ENCODE data around the gene SPATS2.

SPATS2 gene

GRCh38 chr12:49358483-49359141 is 8.7 kb upstream of the SPATS2 start:
- TF ChIP-seq SUZ12 (IDR thresholded peaks at IDR 0.05; ENCODE audit: extremely low read depth, insufficient read depth, insufficient read length), result no peak
- TF ChIP-seq ZNF274 (IDR thresholded peaks at IDR 0.05; ENCODE audit: low read depth, low read length), result no peak
- TF ChIP-seq YY1 (IDR thresholded peaks at IDR 0.05; ENCODE audit: insufficient read depth, insufficient read length), result no peak
- no peak overlapping the region for H3K4me3 ChIP-seq (ENCODE audit: insufficient read length, low read depth)
- H3K4me1 ChIP-seq (ENCODE audit: insufficient read depth, insufficient read length), result no peaks in the 10 kb centered on the region
- no peaks in the 10 kb centered on the region for H3K36me3 ChIP-seq (ENCODE audit: insufficient read depth, insufficient read length, low read length)
- no peak overlapping the region for H3K9ac ChIP-seq (ENCODE audit: insufficient read length, low read depth)
- H3K27me3 ChIP-seq (ENCODE audit: insufficient read depth, insufficient read length), result no peaks in the 10 kb centered on the region
- H3K9me3 ChIP-seq (ENCODE audit: insufficient read depth, low read length), result no peaks in the 10 kb centered on the region
- no peak for DNase-seq (ENCODE audit: low read depth, low spot score)

GRCh38 chr12:49359671-49360070 is 7.6 kb upstream of the SPATS2 start:
- Histone ChIP-seq H3K27me3 (ENCODE audit: insufficient read depth, insufficient read length) (no peaks in the 10 kb centered on the region), H3K4me3 (ENCODE audit: insufficient read length, low read depth) (no peak overlapping the region), H3K4me1 (ENCODE audit: insufficient read depth, insufficient read length) (no peaks in the 10 kb centered on the region), H3K9me3 (ENCODE audit: insufficient read depth, low read length) (no peaks in the 10 kb centered on the region), H3K36me3 (ENCODE audit: insufficient read depth, insufficient read length, low read length) (no peaks in the 10 kb centered on the region), H3K9ac (ENCODE audit: insufficient read length, low read depth) (no peak overlapping the region)
- TF ChIP-seq SUZ12 (IDR thresholded peaks at IDR 0.05; ENCODE audit: extremely low read depth, insufficient read depth, insufficient read length) (no peak), ZNF274 (IDR thresholded peaks at IDR 0.05; ENCODE audit: low read depth, low read length) (no peak), YY1 (IDR thresholded peaks at IDR 0.05; ENCODE audit: insufficient read depth, insufficient read length) (no peak)
- DNase-seq (ENCODE audit: low read depth, low spot score), result no peak

GRCh38 chr12:49362077-49362476 is 5.2 kb upstream of the SPATS2 start:
- TF ChIP-seq YY1 (IDR thresholded peaks at IDR 0.05; ENCODE audit: insufficient read depth, insufficient read length) (no peak), ZNF274 (IDR thresholded peaks at IDR 0.05; ENCODE audit: low read depth, low read length) (no peak), SUZ12 (IDR thresholded peaks at IDR 0.05; ENCODE audit: extremely low read depth, insufficient read depth, insufficient read length) (no peak)
- Histone ChIP-seq H3K27me3 (ENCODE audit: insufficient read depth, insufficient read length) (no peaks in the 10 kb centered on the region), H3K9me3 (ENCODE audit: insufficient read depth, low read length) (no peaks in the 10 kb centered on the region), H3K9ac (ENCODE audit: insufficient read length, low read depth) (no peak overlapping the region), H3K4me1 (ENCODE audit: insufficient read depth, insufficient read length) (peaks cover 3% of the 10 kb centered on the region), H3K36me3 (ENCODE audit: insufficient read depth, insufficient read length, low read length) (no peaks in the 10 kb centered on the region), H3K4me3 (ENCODE audit: insufficient read length, low read depth) (no peak overlapping the region)
- DNase-seq (ENCODE audit: low read depth, low spot score), result no peak

- no peak overlapping the region for H3K9ac ChIP-seq (ENCODE audit: insufficient read length, low read depth)
- H3K9me3 ChIP-seq (ENCODE audit: insufficient read depth, low read length), result no peaks in the 10 kb centered on the region
- no peak for DNase-seq (ENCODE audit: low read depth, low spot score)
- no peak for TF ChIP-seq SUZ12 (IDR thresholded peaks at IDR 0.05; ENCODE audit: extremely low read depth, insufficient read depth, insufficient read length)
- no peaks in the 10 kb centered on the region for H3K36me3 ChIP-seq (ENCODE audit: insufficient read depth, insufficient read length, low read length)
- H3K27me3 ChIP-seq (ENCODE audit: insufficient read depth, insufficient read length), result no peaks in the 10 kb centered on the region
- no peak overlapping the region for H3K4me3 ChIP-seq (ENCODE audit: insufficient read length, low read depth)
- peaks cover 3% of the 10 kb centered on the region for H3K4me1 ChIP-seq (ENCODE audit: insufficient read depth, insufficient read length)
Observed at GRCh38 chr12:49364989-49365388, 2.3 kb upstream of the SPATS2 start.

GRCh38 chr12:49365542-49365941 is 1.7 kb upstream of the SPATS2 start:
- no peak for DNase-seq (ENCODE audit: low read depth, low spot score)
- H3K36me3 ChIP-seq (ENCODE audit: insufficient read depth, insufficient read length, low read length), result no peaks in the 10 kb centered on the region
- no peaks in the 10 kb centered on the region for H3K9me3 ChIP-seq (ENCODE audit: insufficient read depth, low read length)
- peaks cover 3% of the 10 kb centered on the region for H3K4me1 ChIP-seq (ENCODE audit: insufficient read depth, insufficient read length)
- no peaks in the 10 kb centered on the region for H3K27me3 ChIP-seq (ENCODE audit: insufficient read depth, insufficient read length)
- peak overlapping the region; percentile 15 for H3K9ac ChIP-seq (ENCODE audit: insufficient read length, low read depth)
- TF ChIP-seq SUZ12 (IDR thresholded peaks at IDR 0.05; ENCODE audit: extremely low read depth, insufficient read depth, insufficient read length), result no peak
- TF ChIP-seq ZNF274 (IDR thresholded peaks at IDR 0.05; ENCODE audit: low read depth, low read length), result no peak
- TF ChIP-seq YY1 (IDR thresholded peaks at IDR 0.05; ENCODE audit: insufficient read depth, insufficient read length), result no peak
- peak overlapping the region; percentile 13 for H3K4me3 ChIP-seq (ENCODE audit: insufficient read length, low read depth)

GRCh38 chr12:49366096-49366651 is 1.1 kb upstream of the SPATS2 start:
- TF ChIP-seq SUZ12 (IDR thresholded peaks at IDR 0.05; ENCODE audit: extremely low read depth, insufficient read depth, insufficient read length) (no peak), YY1 (IDR thresholded peaks at IDR 0.05; ENCODE audit: insufficient read depth, insufficient read length) (no peak), ZNF274 (IDR thresholded peaks at IDR 0.05; ENCODE audit: low read depth, low read length) (no peak)
- H3K4me1 ChIP-seq (ENCODE audit: insufficient read depth, insufficient read length), result peaks cover 3% of the 10 kb centered on the region
- peak overlapping the region; percentile 90 for H3K9ac ChIP-seq (ENCODE audit: insufficient read length, low read depth)
- H3K36me3 ChIP-seq (ENCODE audit: insufficient read depth, insufficient read length, low read length), result no peaks in the 10 kb centered on the region
- H3K9me3 ChIP-seq (ENCODE audit: insufficient read depth, low read length), result no peaks in the 10 kb centered on the region
- no peaks in the 10 kb centered on the region for H3K27me3 ChIP-seq (ENCODE audit: insufficient read depth, insufficient read length)
- peak overlapping the region; percentile 81 for H3K4me3 ChIP-seq (ENCODE audit: insufficient read length, low read depth)
- no peak for DNase-seq (ENCODE audit: low read depth, low spot score)

- peaks cover 3% of the 10 kb centered on the region for H3K4me1 ChIP-seq (ENCODE audit: insufficient read depth, insufficient read length)
- no peaks in the 10 kb centered on the region for H3K27me3 ChIP-seq (ENCODE audit: insufficient read depth, insufficient read length)
- H3K9me3 ChIP-seq (ENCODE audit: insufficient read depth, low read length), result no peaks in the 10 kb centered on the region
- peaks cover 2% of the 10 kb centered on the region for H3K36me3 ChIP-seq (ENCODE audit: insufficient read depth, insufficient read length, low read length)
- no peak for TF ChIP-seq ZNF274 (IDR thresholded peaks at IDR 0.05; ENCODE audit: low read depth, low read length)
- peak; percentile 81 for DNase-seq (ENCODE audit: low read depth, low spot score)
- peak overlapping the region; percentile 81 for H3K4me3 ChIP-seq (ENCODE audit: insufficient read length, low read depth)
- H3K9ac ChIP-seq (ENCODE audit: insufficient read length, low read depth), result peak overlapping the region; percentile 90
Observed at GRCh38 chr12:49366652-49367380, 446 bp upstream of the SPATS2 start.
